NCI-H748 (cell line): Measurements from ENCODE around the gene SZT2.
"Not testable (repeated sequence)": the region's sequence is repeated elsewhere in the genome, so short reads cannot be mapped to it uniquely, and the experiment has no call there.

Source experiments
- DNase-seq: peaks from one replicate; lab custom pipeline; 2025; ENCODE audit not compliant: unreplicated experiment; lab: John Stamatoyannopoulos, UW

The SZT2 gene

DNA sequence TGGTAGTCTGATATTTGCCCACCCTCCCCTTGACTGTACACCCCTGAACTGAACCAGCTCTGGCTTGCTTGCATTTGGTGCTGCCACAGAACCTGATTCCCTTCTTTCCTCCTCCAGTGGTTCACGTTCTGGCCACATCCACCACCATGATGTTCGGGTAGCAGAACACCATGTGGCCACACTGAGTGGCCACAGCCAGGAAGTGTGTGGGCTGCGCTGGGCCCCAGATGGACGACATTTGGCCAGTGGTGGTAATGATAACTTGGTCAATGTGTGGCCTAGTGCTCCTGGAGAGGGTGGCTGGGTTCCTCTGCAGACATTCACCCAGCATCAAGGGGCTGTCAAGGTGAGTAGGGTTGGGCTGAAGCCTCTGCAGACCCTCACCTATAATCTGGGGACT, 29.1 kb upstream of the SZT2 start:
- no peak for DNase-seq

DNA sequence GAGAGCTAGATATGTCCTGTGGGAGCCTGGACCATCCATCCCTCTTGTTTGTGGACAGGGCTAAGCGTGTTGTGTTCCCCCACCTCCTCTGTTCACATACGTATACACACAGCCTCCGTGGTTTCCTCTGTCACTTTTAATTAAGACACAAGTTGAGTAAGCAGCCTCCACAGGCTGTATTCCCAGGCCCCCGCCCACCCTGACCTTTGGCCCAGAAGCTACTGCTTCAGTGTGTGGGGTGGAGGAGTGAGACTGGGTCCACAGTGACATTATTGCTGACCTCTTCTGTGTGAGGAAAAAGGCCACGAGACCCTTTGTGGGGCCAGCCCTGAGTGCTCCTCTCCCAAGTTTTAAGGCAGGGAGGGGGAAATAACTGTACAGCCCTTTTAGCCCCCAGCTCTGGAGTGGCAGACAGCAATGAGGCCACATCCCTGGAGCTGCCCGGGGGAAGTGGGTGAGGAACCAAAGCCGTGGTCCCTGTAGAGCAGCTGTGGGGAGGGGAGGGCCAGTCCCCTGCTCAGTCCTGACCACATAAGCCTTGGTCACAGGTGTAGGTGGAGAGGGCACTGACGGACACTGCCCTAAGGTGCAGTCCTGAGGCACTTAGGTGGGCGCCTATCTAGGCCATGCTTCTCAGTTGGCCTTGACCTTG, 26.3 kb upstream of the SZT2 start:
- DNase-seq = no peak

GRCh38 chr1:43363935-43364525, 25.7 kb upstream of the SZT2 start:
- no peak for DNase-seq

- no peak for DNase-seq
These were observed 24.0 kb upstream of the SZT2 start for GRCh38 chr1:43365678-43366077.

DNA sequence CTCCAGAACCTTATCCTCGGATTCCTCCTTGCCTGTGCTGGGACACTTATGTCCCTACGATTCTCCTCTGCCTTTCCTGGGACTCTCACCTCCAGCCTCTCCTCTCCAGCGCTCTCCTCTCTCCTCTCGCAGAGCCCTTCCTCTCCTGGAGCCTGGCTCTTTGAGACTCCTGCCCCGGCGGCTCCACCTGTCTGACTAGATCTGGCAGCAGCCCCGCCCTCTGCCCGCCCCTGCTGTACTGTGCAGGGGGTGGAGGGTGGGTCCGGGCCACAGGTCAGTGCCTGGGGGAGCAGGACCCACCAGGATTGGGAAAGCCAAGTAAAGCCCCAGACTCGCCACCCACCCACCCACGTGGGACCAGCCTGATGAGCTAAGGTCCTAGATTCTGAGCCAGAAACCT, 23.5 kb upstream of the SZT2 start:
- peak; percentile 82 for DNase-seq

GRCh38 chr1:43366601-43367025, 23.1 kb upstream of the SZT2 start:
- DNase-seq = no peak

DNA sequence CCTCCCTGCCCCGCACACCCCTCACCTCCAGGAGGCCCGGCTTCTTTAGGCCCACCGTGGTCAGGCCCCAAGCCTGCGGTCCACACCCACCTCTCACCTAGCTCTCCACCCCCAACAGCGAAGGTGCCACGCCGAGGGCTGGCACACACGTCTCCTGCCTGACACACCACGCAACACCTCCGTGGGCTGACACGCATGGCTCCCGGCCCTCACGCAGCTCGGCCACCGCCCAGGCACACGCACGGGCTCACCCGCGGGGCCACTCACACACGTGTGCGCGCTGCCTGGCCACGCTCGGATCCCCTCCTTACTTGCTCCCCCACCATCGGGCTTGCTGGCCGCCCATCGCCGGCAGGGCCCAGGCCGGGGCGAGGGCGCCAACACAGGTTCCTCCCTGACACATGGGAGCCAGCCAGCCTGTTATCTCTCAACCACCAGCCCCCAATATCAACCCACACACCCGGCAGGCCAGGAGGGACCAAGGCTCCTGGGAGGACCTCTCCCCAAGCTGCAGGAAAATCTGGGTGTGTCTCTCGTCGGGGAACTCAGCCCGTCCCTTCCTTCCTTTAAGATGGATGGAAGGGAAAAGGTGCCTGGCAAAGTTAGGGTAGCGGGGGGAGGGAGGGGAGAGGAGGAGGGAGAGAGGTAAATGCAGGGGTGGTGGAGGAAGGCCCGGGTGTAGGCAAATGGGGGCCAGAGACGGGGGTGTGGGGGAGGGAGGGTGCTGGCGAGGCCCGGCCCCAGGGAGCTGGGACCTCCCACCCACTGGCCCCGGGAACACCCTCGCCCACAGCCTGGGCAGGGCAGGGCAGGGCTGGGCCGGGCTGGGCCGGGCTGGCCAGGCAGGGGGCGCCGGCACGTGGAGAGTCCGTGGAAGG, 22.4 kb upstream of the SZT2 start:
- peak; percentile 88 for DNase-seq

GRCh38 chr1:43367904-43368645, 21.6 kb upstream of the SZT2 start, which contains the start of gene ELOVL1:
Gene ELOVL1 (minus strand): TSS chr1:43368011. CDS start chr1:43365609, 2,402 bp downstream.
- peak; percentile 100 for DNase-seq

GRCh38 chr1:43368646-43369020, 21.1 kb upstream of the SZT2 start:
- peak; percentile 76 for DNase-seq

DNA sequence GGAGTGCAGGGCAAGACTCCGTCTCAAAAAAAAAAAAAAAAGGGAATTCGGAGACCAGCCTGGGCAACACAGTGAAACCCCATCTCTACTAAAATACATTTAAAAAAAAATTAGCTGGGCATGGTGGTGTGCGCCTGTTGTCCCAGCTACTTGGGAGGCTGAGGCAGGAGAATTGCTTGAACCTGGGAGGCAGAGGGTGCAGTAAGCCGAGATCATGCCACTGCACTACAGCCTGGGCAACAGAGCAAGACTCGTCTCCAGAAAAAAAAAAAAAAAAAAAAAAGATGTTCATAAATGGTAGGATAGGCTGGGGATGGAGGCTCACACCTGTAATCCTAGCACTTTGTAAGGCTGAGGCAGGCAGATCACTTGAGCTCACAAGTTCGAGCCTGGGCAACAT, 19.9 kb upstream of the SZT2 start:
- DNase-seq = not testable (repeated sequence)

GRCh38 chr1:43370564-43370963, 19.1 kb upstream of the SZT2 start:
- no peak for DNase-seq

- no peak for DNase-seq
These were observed 17.5 kb upstream of the SZT2 start for GRCh38 chr1:43372172-43372571.

DNA sequence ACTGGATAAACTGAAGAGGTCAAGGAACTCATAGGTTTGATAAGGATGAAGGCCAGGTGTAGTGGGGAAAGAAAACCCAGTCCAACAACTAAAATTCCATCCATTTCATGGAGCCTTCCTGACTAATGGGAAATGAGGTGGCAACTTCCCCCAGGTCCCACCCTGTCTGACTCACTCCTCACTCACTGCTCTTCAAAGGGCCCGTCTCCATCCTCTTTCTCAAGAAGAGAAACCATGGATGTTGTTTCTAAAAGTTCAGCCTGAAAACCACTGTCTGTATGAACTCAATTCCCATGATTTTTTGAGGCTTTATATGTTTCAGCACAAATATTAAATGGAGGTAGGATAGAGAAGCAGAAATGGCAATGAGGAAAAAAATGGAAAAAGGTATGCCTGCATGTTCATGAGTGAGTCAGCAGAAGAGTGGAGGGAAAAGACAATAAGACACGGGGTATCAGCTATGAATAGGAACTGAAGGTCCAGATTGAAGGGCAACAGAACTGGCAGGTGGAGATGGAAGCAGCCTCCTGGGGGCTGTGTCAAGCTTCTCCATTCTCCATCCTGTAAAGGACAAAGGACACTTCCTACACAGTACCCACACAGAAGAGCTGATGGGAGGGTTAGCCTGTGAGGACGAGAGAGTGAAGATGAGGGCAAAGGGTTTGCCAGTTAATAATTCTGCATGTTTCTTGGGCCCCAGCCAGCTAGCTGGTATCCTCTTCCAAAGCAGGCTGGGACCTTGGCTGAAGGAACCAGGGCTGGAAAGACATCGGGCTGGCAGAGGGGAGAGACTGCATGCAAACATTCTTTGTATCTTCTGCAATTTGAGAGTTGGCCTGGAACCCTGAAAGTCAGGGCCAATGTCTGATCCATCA, 16.4 kb upstream of the SZT2 start:
- no peak for DNase-seq

GRCh38 chr1:43376723-43377235, 12.9 kb upstream of the SZT2 start:
- no peak for DNase-seq

DNA sequence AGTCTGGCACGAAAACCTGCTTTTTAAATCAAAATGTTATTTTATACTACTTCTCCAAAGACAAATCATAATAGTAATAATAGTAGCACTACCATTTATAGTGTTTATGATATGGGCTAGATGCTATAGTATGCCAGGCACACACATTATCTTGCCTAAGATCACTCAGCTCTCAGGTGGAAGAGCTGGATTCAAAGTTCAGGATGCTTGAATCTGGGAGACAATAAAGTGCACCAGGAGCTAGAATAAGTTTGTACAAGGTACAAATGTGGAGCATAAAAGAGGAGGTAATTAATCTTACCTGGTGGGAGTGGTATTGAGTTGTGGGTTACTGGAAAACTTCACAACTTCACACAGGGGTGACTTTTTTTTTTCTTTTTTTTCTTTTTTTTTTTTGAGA, 11.9 kb upstream of the SZT2 start:
- no peak for DNase-seq

DNA sequence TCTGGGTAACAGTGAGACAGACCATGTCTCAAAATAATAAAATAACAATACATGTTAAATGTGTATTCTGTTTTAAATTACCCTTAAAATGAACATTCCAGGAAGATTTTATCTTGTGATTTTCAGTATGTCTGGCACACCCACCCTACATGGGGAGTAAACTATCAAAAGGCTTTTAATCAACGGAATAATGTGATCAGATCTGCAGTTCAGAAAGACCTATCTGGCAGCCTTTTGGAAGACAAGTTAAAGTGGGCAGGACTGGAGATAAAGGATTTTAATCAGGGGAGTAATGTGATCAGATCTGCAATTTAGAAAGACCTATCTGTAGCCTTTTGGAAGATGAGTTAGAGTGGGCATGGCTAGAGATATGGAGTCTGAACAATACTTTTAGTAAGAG, 10.2 kb upstream of the SZT2 start:
- no peak for DNase-seq

- DNase-seq = no peak
These were observed 8.1 kb upstream of the SZT2 start for GRCh38 chr1:43381612-43382011.

GRCh38 chr1:43382027-43382779, 7.5 kb upstream of the SZT2 start:
- no peak for DNase-seq

GRCh38 chr1:43383449-43383848, 6.2 kb upstream of the SZT2 start:
- peak; percentile 63 for DNase-seq
